Vagina (tissue), 2 donors: ENCODE measurements around the gene STX16. TPM values are rescaled to one million over a fixed set of nuclear protein-coding genes. Genes with fewer than 3 reads are reported as not detected.

Experiments
- DNase-seq, 2 donors: peaks; one replicate each; pipeline ENCODE4 v3.0.0-alpha.2; 2017; ENCODE audit errors: extremely low spot score in 2 of 2
- H3K27ac ChIP-seq: fragments of 200-600 bp; sonication (generic); one replicate; pipeline ENCODE4 v1.5.1; 2019
- H3K27me3 ChIP-seq: fragments of 200-600 bp; sonication (generic); one replicate; pipeline ENCODE4 v1.5.1; 2019
- H3K36me3 ChIP-seq, 2 donors: fragments of 200-600 bp; sonication (generic); one replicate each; pipeline ENCODE4 v1.5.1; 2017 to 2019
- H3K4me1 ChIP-seq: fragments of 200-600 bp; sonication (generic); one replicate; pipeline ENCODE4 v1.5.1; 2019
- H3K4me3 ChIP-seq, 2 donors: fragments of 200-600 bp; sonication (generic); 1 replicate in 1 of 2; 2 replicates in 1 of 2; pipeline ENCODE4 v1.5.1; 2016 to 2019
- H3K9me3 ChIP-seq: fragments of 200-600 bp; sonication (generic); one replicate; pipeline ENCODE4 v1.5.1; 2019
- POLR2A ChIP-seq, 2 donors: fragments of 450-650 bp; IDR thresholded peaks; one replicate each; pipeline ENCODE4 v1.6.1; 2017; ENCODE audit warnings: antibody characterized with exemption in 2 of 2, mild to moderate bottlenecking in 2 of 2, moderate library complexity in 2 of 2
- POLR2AphosphoS5 ChIP-seq, 2 donors: sonication (generic); formaldehyde crosslinking; IDR thresholded peaks; one replicate each; pipeline ENCODE4 v1.9.0; 2017; ENCODE audit warnings: antibody characterized with exemption in 2 of 2, mild to moderate bottlenecking in 2 of 2, low read depth in 1 of 2; ENCODE audit not compliant: insufficient read depth in 1 of 2
- intact Hi-C: fragments of 100-400 bp; cut with DNase I; formaldehyde crosslinking; loops from one replicate; pipeline ENCODE4 v1.15.1; 2023
- total RNA-seq: library from RNA; depleted of rRNA; stranded (reverse); fragments of >200 nt; gene quantifications from one replicate; pipeline ENCODE4 v1.2.3, GENCODE V29; 2016
- TF ChIP-seq, protein P1 (sequence below), 3 experiments: fragments of 450-650 bp in 2 of 3; fragments of 200-600 bp in 1 of 3; sonication (generic) in 1 of 3; IDR thresholded peaks; one replicate each; pipeline ENCODE4 v1.5.1; 2017 to 2019; ENCODE audit warnings: antibody characterized with exemption in 3 of 3, mild to moderate bottlenecking in 2 of 3, moderate library complexity in 2 of 3

The STX16 gene
- 49.4 TPM for total RNA-seq

DNA sequence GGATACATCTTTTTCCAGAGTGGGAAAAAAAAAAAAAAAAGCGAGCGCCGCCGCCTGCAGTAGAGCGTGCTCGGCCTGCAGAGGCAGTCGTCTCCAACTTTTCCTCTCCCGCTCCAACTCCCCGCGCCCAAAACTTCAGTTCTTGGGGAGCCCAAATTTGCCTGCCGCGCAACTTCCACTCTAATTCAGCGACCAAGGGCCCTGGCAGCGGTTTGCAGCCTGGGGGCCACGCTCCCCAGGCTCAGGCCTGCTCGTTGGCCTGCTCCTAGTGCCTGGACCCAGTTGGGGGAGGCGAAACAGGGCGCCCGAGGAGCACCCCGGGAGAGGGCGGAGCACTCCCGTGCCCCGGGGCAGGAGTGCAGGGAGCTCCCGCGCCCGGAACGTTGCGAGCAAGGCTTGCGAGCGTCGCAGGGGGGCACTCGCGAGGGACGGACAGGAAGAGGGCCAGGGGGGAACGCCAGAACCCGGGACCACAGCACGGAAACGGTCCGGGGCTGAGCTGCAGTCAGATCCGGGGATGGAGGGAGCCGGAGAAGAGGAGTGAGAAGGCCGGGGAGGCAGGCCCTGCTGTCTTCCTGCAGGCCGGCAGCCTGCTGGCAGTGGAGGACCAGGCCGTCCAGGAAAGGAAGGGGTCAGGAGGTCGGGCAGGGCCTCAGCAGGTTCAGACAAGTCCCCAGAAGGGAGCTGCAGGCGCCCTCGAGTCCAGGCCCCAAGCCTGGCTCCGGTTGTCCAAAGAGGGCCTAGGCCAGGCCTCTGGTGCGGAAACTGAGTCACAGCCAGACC lies at the start of gene STX16:
Gene STX16 (plus strand): TSS at position 508 of the 783 bp plus-strand sequence. CDS start 724 bp downstream, outside the sequence.
- no peaks in the 10 kb centered on the region for H3K36me3 ChIP-seq
- H3K9me3 ChIP-seq: no peaks in the 10 kb centered on the region
- H3K27me3 ChIP-seq: no peaks in the 10 kb centered on the region
- H3K4me3 ChIP-seq: peak within 1 kb of the TSS; percentile 78 to 87
- TF ChIP-seq POLR2A (IDR thresholded peaks at IDR 0.05): peak in 1 of 2 donors; percentile 32
- peak; percentile 63 to 85 for TF ChIP-seq POLR2AphosphoS5 (IDR thresholded peaks at IDR 0.05; ENCODE audit: insufficient read depth in 1 of 2, low read depth in 1 of 2)
- TF ChIP-seq, protein P1, sequence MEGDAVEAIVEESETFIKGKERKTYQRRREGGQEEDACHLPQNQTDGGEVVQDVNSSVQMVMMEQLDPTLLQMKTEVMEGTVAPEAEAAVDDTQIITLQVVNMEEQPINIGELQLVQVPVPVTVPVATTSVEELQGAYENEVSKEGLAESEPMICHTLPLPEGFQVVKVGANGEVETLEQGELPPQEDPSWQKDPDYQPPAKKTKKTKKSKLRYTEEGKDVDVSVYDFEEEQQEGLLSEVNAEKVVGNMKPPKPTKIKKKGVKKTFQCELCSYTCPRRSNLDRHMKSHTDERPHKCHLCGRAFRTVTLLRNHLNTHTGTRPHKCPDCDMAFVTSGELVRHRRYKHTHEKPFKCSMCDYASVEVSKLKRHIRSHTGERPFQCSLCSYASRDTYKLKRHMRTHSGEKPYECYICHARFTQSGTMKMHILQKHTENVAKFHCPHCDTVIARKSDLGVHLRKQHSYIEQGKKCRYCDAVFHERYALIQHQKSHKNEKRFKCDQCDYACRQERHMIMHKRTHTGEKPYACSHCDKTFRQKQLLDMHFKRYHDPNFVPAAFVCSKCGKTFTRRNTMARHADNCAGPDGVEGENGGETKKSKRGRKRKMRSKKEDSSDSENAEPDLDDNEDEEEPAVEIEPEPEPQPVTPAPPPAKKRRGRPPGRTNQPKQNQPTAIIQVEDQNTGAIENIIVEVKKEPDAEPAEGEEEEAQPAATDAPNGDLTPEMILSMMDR (IDR thresholded peaks at IDR 0.05): peak; percentile 25 to 67 (median 55)
- peak; percentile 90 to 96 for DNase-seq
- intact Hi-C loops: loop anchor here (5.0 kb wide), 1 partner anchor 414 kb away; no protein-coding TSS in a partner anchor
- H3K4me1 ChIP-seq: peaks cover 70% of the 10 kb centered on the region
- peak within 1 kb of the TSS; percentile 91 for H3K27ac ChIP-seq

GRCh38 chr20:58602124-58602523 lies 49.0 kb upstream of the STX16 start:
- Histone ChIP-seq H3K9me3 (no peaks in the 10 kb centered on the region), H3K4me1 (peaks cover 18% of the 10 kb centered on the region), H3K27ac (no peak overlapping the region), H3K27me3 (no peaks in the 10 kb centered on the region), H3K36me3 (no peaks in the 10 kb centered on the region), H3K4me3 (no peak overlapping the region)
- TF ChIP-seq, protein P1 (IDR thresholded peaks at IDR 0.05): no peak
- TF ChIP-seq POLR2AphosphoS5 (IDR thresholded peaks at IDR 0.05; ENCODE audit: insufficient read depth in 1 of 2, low read depth in 1 of 2): no peak
- no peak for TF ChIP-seq POLR2A (IDR thresholded peaks at IDR 0.05)
- no peak for DNase-seq
- intact Hi-C loops: no loop called here

GRCh38 chr20:58603721-58604120 lies 47.4 kb upstream of the STX16 start:
- Histone ChIP-seq H3K9me3 (no peaks in the 10 kb centered on the region), H3K4me3 (no peak overlapping the region), H3K36me3 (no peaks in the 10 kb centered on the region), H3K4me1 (peaks cover 2% of the 10 kb centered on the region), H3K27ac (no peak overlapping the region), H3K27me3 (no peaks in the 10 kb centered on the region)
- no peak for TF ChIP-seq POLR2A (IDR thresholded peaks at IDR 0.05)
- TF ChIP-seq, protein P1 (IDR thresholded peaks at IDR 0.05): no peak
- no peak for TF ChIP-seq POLR2AphosphoS5 (IDR thresholded peaks at IDR 0.05; ENCODE audit: insufficient read depth in 1 of 2, low read depth in 1 of 2)
- intact Hi-C loops: no loop called here
- no peak for DNase-seq

DNA sequence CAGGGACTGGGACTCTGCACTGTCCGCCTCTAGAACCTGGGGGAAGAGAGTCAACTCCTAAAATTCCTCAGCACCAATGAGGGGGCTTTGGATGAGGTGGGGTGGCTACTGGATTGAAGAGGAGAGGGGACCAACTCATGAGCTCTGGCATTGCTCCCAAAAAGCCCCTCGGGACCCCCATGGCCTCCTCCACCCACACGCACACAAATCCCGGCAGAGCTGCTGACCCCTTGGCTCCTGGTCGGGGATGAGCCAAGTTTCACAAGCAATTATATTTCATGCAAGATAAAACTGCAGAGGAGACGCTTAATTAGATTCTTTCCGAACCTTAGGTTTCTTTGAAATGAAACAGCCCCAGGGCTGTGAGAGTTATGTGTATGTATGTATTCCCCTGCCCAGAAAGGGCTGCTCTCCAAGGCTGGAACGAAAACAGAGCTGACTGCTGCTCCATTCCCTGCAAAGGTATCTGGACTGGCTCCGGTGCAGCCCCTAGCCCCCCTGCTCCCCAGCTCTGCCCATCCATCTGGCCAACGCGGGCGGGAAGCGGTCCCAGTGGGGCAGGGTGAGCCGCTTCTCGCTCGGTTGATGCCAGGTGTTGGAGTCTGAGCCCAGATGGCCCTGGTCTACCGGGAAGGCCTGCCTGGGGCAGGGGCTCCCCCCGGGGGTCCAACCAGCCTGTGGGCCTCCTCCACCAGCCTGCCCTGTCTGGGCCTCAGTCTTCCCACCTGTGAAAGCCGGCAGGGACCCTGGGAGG lies 46.8 kb upstream of the STX16 start:
- TF ChIP-seq POLR2A (IDR thresholded peaks at IDR 0.05): no peak
- TF ChIP-seq, protein P1 (IDR thresholded peaks at IDR 0.05): no peak
- TF ChIP-seq POLR2AphosphoS5 (IDR thresholded peaks at IDR 0.05; ENCODE audit: insufficient read depth in 1 of 2, low read depth in 1 of 2): no peak
- Histone ChIP-seq H3K4me3 (no peak overlapping the region), H3K9me3 (no peaks in the 10 kb centered on the region), H3K27me3 (no peaks in the 10 kb centered on the region), H3K36me3 (no peaks in the 10 kb centered on the region), H3K27ac (no peak overlapping the region), H3K4me1 (no peaks in the 10 kb centered on the region)
- DNase-seq: no peak
- intact Hi-C loops: no loop called here
